RPMI7951 (cell line): Measurements from ENCODE around the gene APBA2. TPM values are rescaled to one million over a fixed set of nuclear protein-coding genes. Genes with fewer than 3 reads are reported as not detected.
A peak's percentile ranks its signal among the peaks of the same experiment; 100 is the strongest.

Experiments used
- DNase-seq: peaks from one replicate; pipeline ENCODE4 v3.0.0-alpha.2; 2012; ENCODE audit warnings: low read depth
- total RNA-seq: library from RNA; depleted of rRNA; stranded (reverse); fragments of >200 nt; shearing (Covaris generic); gene quantifications from 2 replicates; pipeline ENCODE4 v1.2.3, GENCODE V29; 2014

Gene APBA2
- total RNA-seq, 1 experiment from 2014 or later = 4.2 TPM

- no peak for DNase-seq
Observed at GRCh38 chr15:29133321-29133720, 247.5 kb downstream of the APBA2 start.

GRCh38 chr15:29133791-29134190, 248.0 kb downstream of the APBA2 start:
- no peak for DNase-seq

- DNase-seq = no peak
Observed at GRCh38 chr15:29134239-29134638, 248.5 kb downstream of the APBA2 start.

- DNase-seq = no peak
Observed at GRCh38 chr15:29134641-29135308, 249.0 kb downstream of the APBA2 start.

GRCh38 chr15:29135309-29135657, 249.5 kb downstream of the APBA2 start:
- no peak for DNase-seq

- DNase-seq = no peak
Observed at GRCh38 chr15:29135702-29136646, 250.2 kb downstream of the APBA2 start.

- DNase-seq = no peak
Observed at GRCh38 chr15:29138260-29138659, 252.5 kb downstream of the APBA2 start.

- DNase-seq = no peak
Observed at GRCh38 chr15:29139072-29139471, 253.3 kb downstream of the APBA2 start.

- DNase-seq = peak; percentile 17
Observed at GRCh38 chr15:29139540-29140459, 254.0 kb downstream of the APBA2 start.

- DNase-seq = no peak
Observed at GRCh38 chr15:29140475-29141307, 254.9 kb downstream of the APBA2 start.

- DNase-seq = no peak
Observed at GRCh38 chr15:29141308-29142128, 255.7 kb downstream of the APBA2 start.

GRCh38 chr15:29142129-29142747, 256.5 kb downstream of the APBA2 start:
- DNase-seq = no peak

- no peak for DNase-seq
Observed at GRCh38 chr15:29143293-29143692, 257.5 kb downstream of the APBA2 start.

- DNase-seq = peak; percentile 66
Observed at GRCh38 chr15:29143909-29144635, 258.3 kb downstream of the APBA2 start.

- DNase-seq = no peak
Observed at GRCh38 chr15:29149738-29150075, 263.9 kb downstream of the APBA2 start.

GRCh38 chr15:29150515-29151483, 265.0 kb downstream of the APBA2 start:
- no peak for DNase-seq

GRCh38 chr15:29151484-29151857, 265.7 kb downstream of the APBA2 start:
- DNase-seq = no peak

GRCh38 chr15:29156521-29156920, 270.7 kb downstream of the APBA2 start:
- DNase-seq = no peak
